T47D (cell line): ENCODE data around the gene MMP23B.
"Not testable (repeated sequence)": the region's sequence is repeated elsewhere in the genome, so short reads cannot be mapped to it uniquely, and the experiment has no call there.

Experiments used
- DNase-seq, 2 experiments: peaks; one replicate each; pipeline versions ENCODE4 v3.0.0 to v3.0.0-alpha.2; 2011 to 2012; ENCODE audit warnings: low read depth in 1 of 2, low spot score in 1 of 2
- JUND ChIP-seq: IDR thresholded peaks from 2 replicates; pipeline ENCODE4 v1.6.1; 2012; ENCODE audit warnings: low read depth
- in situ Hi-C: cut with HindIII; loops from 2 replicates; pipeline ENCODE4 v1.10.0; 2016; ENCODE audit warnings: low sequenced_read_pairs, low pct_unique_long_range_greater_than_20kb

MMP23B gene

DNA sequence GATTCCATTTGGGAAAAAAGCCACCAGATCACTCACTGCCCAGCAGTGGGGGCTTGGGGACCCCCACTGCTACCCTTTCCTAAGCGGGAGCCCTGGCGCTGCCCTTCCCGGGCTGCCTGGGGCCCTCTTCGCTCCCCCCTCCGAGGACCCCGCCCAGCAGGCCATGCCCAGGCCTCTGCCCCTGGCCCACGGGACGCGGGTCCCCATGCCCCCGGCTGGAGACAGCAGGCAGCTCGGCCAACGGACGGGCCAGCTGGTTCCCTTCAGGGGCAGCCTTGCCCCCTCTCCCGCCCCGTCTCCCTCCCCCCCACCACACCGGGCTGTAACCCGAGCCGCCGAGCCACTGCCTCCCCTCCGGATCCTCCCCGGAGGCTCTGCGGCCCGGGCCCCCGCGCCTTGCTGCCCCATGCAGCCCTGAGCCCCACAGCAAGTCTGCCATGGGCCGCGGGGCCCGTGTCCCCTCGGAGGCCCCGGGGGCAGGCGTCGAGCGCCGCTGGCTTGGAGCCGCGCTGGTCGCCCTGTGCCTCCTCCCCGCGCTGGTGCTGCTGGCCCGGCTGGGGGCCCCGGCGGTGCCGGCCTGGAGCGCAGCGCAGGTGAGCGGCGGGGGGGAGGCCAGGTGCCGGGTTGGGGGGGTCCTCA, at the start of gene MMP23B:
MMP23B (plus strand) TSS at position 392 of the 639 bp plus-strand sequence; CDS start at position 438, 46 bp downstream.
- in situ Hi-C loops: no loop called here
- no peak for TF ChIP-seq JUND
- DNase-seq: no peak

DNA sequence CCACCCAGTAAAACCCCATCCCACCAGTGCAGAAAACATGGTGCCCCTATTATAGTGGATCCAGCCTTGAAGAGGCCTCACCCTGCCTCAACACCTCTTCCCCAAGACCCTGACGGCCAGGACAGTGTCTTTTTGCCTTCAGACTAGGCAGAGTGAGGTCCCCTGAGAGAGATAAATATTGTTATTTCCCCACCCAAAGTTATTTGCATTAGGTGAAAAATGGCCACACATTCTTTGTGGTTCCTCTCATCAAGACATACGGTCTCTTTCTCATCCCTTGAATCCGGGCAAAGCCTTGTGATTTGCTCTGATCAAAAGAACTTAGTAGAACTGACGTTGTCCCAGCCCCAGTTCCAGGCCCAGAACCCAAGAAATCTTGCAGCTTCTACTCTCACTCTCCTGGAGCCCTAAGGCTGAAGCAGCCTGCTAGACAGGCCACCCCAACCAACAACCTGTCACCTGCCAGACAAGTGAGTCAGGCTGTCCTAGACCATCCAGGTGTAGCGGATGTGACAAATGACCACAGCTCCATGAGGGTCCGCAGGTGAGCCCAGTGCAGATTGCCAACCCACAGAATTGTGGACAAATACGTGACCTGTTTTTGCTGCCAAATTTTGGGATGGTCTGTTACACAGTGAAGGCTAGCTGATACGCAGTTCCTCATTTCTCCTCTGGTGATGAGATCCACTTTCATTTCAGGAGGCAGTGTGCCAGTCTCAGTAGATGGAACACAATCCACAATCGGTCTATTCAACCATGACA, 49.2 kb upstream of the MMP23B start:
- in situ Hi-C loops: no loop called here
- DNase-seq: no peak

DNA sequence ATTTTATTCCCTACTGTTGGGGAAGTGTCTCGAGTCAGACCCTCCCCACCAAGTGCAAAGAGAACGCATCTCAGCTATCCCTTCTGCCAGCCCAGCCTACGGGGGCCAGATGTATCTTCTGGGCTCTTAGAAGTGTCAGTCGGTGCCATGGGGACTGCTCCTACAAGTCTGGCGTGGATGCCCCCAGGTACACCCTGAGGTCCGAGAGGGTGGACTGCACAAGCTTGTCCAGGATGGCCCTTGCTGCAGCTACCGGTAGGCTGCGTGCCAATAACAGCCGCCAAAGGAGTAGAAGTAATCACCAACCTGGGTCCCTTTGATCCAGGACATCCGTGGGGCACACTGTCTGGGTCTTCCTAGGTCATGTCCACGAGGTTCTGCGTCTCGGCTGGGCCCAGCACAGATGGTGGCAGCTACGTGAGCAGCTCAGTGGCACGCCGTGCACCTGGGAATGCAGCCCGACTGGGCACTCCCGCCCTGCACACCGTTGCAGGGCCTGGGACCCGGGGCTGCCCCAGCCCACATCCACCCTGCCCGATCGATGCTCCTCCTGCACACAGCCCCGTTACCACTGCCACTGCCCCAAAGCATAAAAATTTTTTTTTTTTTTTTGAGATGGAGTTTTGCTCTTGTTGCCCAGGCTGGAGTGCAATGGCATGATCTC, 48.5 kb upstream of the MMP23B start:
- no peak for TF ChIP-seq JUND
- in situ Hi-C loops: no loop called here

More for the DNA sequence above, 49.2 kb upstream of the MMP23B start:
- TF ChIP-seq JUND: no peak

DNA sequence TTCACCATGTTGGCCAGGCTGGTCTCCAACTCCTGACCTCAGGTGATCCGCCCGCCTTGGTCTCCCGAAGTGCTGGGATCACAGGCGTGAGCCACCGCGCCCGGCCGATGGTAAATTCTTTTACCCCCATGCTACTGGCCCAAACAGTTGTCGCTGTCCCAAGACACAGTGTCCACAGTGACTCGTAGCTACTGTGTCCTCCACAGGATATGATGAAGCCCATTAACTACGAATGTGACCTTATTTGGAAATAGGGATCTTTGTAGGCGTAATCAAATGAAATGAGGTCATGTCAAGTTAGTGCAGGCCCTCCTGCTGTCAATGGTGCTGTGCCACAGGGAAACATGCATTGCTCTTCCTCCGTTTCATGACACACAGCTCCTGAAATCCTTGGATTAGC, 40.5 kb upstream of the MMP23B start:
- in situ Hi-C loops: no loop called here
- no peak for TF ChIP-seq JUND

More for the DNA sequence above, 48.5 kb upstream of the MMP23B start:
- no peak for DNase-seq

DNA sequence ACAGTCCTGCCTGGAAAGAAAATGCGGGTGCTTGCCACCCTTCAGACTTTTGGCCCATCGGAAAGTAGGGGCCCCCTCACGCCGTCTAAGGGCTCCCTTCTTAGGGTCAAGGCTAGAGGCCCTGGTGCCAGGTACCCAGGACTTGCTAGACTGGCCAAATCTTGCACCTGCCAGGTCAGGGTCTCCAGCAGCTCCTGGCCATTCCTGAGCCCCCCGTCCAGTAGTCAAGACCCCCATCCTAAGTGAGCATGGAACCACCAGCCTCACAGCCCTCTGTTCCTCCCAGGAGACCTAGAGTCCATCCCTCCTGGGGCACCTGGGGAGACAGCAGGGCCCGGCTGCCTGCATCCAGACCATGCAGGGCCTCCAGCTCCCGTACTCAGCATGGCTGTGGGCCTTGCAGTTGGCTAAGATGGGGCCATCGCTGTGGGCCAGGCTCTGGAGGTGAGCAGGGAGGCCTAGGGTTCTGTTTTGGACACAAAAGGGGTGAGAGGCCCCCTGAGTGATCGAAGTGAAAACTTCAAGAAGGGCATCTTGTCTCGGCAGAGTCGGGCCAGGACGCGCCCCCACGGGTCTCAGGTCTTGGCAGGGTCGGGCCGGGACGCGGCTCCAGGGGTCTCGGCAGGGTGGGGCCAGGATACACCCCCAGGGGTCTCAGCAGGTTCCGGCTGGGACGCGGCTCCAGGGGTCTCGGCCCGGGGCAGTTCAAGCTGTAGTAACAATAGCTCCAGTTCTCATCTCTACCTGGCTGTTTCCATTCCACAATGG, 38.0 kb upstream of the MMP23B start:
- no peak for DNase-seq
- TF ChIP-seq JUND: no peak
- in situ Hi-C loops: no loop called here

More for the DNA sequence above, 40.5 kb upstream of the MMP23B start:
- no peak for DNase-seq

DNA sequence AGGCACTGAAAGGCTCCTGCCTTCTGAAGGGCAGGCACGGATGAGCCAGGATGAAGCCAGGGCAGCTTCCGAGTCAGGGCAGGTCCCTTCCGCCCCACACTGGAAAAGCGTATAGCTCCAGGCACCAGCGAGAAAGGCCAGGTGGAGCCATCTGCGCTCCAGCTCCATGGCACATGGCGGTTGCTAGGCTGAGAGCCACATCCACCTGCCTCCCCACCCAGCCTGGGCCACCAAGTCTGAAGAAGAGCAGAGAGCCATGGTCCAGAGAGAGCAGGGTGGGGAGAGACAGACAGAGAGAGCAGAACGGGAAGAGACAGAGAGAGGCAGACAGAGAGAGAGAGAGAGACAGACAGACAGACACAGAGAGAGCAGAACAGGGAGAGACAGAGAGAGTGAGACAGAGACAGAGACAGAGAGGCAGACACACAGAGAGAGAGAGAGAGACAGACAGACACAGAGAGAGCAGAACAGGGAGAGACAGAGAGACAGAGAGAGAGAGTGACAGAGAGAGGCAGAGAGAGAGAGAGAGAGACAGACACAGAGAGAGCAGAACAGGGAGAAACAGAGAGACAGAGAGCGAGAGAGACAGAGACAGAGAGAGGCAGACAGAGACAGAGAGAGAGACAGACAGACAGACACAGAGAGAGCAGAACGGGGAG, 37.2 kb upstream of the MMP23B start:
- TF ChIP-seq JUND: no peak
- DNase-seq: no peak
- in situ Hi-C loops: no loop called here

DNA sequence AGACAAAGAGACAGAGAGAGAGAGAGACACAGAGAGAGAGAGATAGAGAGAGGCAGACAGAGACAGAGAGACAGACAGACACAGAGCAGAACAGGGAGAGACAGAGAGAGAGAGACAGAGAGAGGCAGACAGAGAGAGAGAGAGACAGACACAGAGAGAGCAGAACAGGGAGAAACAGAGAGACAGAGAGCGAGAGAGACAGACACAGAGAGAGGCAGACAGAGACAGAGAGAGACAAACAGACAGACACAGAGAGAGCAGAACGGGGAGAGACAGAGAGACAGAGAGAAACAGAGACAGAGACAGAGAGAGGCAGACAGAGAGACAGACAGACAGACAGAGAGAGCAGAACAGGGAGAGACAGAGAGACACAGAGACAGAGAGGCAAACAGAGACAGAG, 36.6 kb upstream of the MMP23B start:
- in situ Hi-C loops, DNase-seq: not testable (repeated sequence)

DNA sequence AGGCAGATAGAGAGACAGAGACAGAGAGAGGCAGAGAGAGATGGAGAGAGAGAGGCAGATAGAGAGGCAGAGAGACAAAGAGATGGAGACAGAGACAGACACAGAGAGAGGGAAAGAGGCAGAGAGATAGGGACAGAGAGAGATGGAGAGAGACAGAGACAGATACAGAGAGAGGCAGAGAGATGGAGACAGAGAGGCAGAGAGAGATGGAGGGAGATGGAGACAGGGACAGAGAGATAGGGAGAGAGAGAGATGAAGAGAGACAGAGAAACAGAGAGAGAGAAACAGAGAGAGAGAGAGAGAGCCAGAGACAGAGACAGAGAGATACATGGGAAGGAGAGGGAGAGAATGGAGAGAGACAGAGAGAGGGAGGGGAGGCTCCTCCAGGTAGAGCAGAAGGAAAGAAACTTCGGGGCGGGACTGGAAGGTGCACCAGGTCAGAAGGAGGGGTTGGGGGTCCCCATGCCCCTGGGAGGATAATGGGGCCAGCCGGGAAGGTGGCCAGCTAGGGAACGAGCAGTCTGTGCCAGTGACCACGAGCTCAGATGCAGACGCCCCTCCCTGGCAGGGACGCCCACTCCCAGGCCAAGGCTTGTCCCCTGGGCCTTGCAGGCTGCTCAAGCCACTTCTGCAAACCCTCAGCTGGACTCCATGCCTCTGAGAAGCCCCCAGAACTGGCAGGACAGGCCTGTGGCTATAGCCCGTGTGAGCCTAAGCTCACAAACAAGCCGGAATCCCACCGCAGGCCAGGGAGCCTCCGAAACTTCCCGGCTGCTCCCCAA, 35.3 kb upstream of the MMP23B start:
- in situ Hi-C loops: no loop called here
- TF ChIP-seq JUND: no peak
- no peak for DNase-seq

DNA sequence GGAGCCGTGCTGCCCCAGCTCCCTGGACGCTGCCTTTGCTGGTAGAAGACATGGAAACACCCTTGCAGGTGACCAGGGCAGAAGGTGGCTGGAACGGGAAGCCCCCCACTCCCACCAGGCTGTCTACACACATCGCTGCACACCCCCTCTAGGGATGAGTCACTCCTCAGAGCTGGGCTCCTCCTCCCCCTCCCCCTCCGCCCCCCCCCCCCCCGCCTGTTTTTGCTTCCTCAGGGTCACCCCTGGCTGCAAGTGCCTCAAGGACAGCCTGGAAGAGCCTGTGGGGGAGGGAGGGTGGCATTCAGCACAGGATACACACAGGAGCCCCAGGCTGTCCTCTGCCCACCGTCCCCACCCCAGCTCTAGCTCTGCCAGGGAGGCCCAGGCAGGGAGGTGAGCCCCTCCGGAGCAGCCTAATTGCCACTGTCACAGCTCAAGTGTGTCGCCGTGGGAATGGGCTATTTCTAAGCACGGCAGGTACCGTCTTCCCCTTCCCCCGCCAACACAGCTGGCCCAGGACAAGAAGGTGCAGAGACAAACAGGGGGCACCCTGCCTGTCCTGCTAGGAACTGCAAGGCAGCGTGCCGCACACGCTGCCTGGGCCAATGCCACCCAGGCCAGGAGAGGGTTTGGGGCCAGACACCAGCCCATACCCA, 34.6 kb upstream of the MMP23B start:
- peak; percentile 54 to 96 for DNase-seq
- TF ChIP-seq JUND: no peak
- in situ Hi-C loops: no loop called here

DNA sequence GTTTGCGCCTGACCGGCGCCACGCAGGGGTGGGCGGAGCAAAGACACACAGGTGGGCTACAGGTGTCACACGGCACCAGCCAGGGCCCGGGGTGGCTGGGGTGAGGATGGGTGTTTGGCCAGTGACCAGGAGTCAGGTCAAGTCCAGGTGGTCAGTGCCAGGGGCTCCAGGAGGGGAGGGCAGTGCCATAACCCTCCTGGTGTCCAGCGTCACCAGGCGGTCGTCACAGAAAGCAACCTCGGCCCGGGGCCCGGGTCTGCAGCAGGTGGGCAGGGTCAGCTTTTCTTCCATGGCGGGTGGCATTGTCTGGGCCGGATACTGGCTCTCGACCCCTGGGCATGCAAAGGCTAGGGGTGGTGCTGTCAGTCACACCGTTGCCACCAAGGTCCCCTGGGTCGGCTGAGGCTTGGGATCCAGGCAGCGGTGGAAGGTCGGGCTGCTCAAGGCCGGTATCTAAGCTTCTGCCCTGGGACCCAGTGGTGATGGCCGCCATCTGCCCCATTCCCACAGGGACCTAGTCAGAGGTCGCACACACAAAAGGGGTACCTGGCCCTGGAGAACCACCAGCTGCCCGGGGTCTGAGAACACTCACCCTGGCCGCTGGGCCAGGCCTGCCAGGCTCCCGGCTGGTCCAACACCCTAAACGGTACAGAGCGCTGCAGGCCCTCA, 33.8 kb upstream of the MMP23B start:
- in situ Hi-C loops: no loop called here
- no peak for DNase-seq
- TF ChIP-seq JUND: no peak

DNA sequence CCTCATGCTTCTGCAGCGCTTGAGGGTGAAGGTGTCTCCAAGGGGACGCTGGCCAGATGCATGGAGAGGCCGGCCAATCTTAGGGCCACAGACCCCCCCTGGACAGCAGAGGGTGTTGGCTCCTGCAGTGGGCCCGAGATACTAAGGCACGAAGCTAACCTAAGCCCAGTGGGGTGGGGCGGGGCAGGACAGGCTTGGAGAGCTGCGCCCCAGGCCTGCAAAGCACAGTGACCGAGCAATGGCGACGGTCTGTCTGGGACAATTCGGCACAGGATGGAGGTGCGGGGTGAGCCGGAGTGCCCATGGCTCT, 33.3 kb upstream of the MMP23B start:
- in situ Hi-C loops: no loop called here
- DNase-seq: no peak
- TF ChIP-seq JUND: no peak
